Measurements from ENCODE around the gene BAD. TPM values are rescaled to one million over a fixed set of nuclear protein-coding genes. Genes with fewer than 3 reads are reported as not detected.

The BAD gene
- total RNA-seq, 1 experiment from 2014 or later, result 67.4 TPM

GRCh38 chr11:64291752-64292459, 7.4 kb upstream of the BAD start:
- intact Hi-C loops (cut with micrococcal nuclease), result no loop called here
- Mint-ChIP-seq H3K36me3 (ENCODE audit: insufficient read depth, unreplicated experiment) (peaks cover 6% of the 10 kb centered on the region), H3K9me3 (ENCODE audit: unreplicated experiment) (no peaks in the 10 kb centered on the region), H3K27me3 (ENCODE audit: insufficient read depth, unreplicated experiment) (peaks cover 11% of the 10 kb centered on the region), H3K27ac (ENCODE audit: low read depth, unreplicated experiment) (no peak overlapping the region), H3K4me3 (ENCODE audit: unreplicated experiment) (no peak overlapping the region), H3K4me1 (ENCODE audit: insufficient read depth, unreplicated experiment) (peaks cover 11% of the 10 kb centered on the region)
- BruUV-seq (replicated peaks), result no TSS peak
- no peak for TF ChIP-seq CTCF (IDR thresholded peaks at IDR 0.05; ENCODE audit: unreplicated experiment)
- no peak for DNase-seq (ENCODE audit: unreplicated experiment)
- ChIA-PET POLR2A (no interaction called here), CTCF (interaction anchor here (0.6 to 1.9 kb wide), 3 partner anchors 9 to 63 kb away, joined by 3 to 14 read pairs (median 4); no protein-coding TSS in a partner anchor)

DNA sequence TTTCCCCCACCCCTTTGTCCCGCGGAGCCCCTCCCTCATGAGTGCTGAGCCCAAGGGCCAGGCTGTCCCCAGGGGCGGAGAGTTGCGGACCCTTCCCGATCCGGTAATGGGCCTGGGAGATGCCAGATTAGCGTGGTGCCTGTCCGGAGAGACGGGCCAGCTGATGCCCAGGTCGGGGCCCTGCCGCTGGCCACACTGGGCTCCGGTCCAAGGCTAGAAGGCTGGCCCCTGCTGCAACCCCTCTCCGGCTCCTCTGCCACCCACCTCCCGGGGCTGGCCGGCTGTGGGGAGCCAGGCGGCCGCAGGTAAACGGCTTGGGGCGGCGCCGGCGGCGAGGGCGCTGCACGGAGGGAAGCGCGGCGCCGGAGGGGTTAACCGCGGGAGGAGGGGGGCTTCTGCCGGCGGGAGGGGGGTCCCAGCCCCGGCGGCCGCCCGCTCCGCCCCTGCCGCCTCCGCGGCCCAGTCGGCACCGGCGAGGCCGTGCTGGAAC, 6.8 kb upstream of the BAD start, which contains the start of gene KCNK4:
TSS of gene KCNK4 (plus strand) at position 41 of the 490 bp plus-strand sequence. CDS start 1,717 bp downstream, outside the sequence.
- H3K4me1 Mint-ChIP-seq (ENCODE audit: insufficient read depth, unreplicated experiment), result peaks cover 14% of the 10 kb centered on the region
- H3K36me3 Mint-ChIP-seq (ENCODE audit: insufficient read depth, unreplicated experiment), result peaks cover 9% of the 10 kb centered on the region
- peaks cover 11% of the 10 kb centered on the region for H3K27me3 Mint-ChIP-seq (ENCODE audit: insufficient read depth, unreplicated experiment)
- intact Hi-C loops (cut with micrococcal nuclease), result no loop called here
- no TSS peak for BruUV-seq (replicated peaks)
- POLR2A ChIA-PET, result no interaction called here
- H3K27ac Mint-ChIP-seq (ENCODE audit: low read depth, unreplicated experiment), result no peak within 1 kb of the TSS
- CTCF ChIA-PET, result no interaction called here
- TF ChIP-seq CTCF (IDR thresholded peaks at IDR 0.05; ENCODE audit: unreplicated experiment), result no peak
- no peak within 1 kb of the TSS for H3K4me3 Mint-ChIP-seq (ENCODE audit: unreplicated experiment)
- no peaks in the 10 kb centered on the region for H3K9me3 Mint-ChIP-seq (ENCODE audit: unreplicated experiment)
- no peak for DNase-seq (ENCODE audit: unreplicated experiment)

GRCh38 chr11:64290352-64291261, 6.1 kb upstream of the BAD start:
- DNase-seq (ENCODE audit: unreplicated experiment), result no peak
- peaks cover 15% of the 10 kb centered on the region for H3K4me1 Mint-ChIP-seq (ENCODE audit: insufficient read depth, unreplicated experiment)
- TF ChIP-seq CTCF (IDR thresholded peaks at IDR 0.05; ENCODE audit: unreplicated experiment), result no peak
- peaks cover 13% of the 10 kb centered on the region for H3K36me3 Mint-ChIP-seq (ENCODE audit: insufficient read depth, unreplicated experiment)
- H3K4me3 Mint-ChIP-seq (ENCODE audit: unreplicated experiment), result no peak overlapping the region
- POLR2A ChIA-PET, result interaction anchor here (0.6 to 1.5 kb wide), 3 partner anchors 21 to 47 kb away, joined by 3 to 8 read pairs (median 4); partner anchors contain the start of gene PRDX5
- intact Hi-C loops (cut with micrococcal nuclease), result no loop called here
- peaks cover 11% of the 10 kb centered on the region for H3K27me3 Mint-ChIP-seq (ENCODE audit: insufficient read depth, unreplicated experiment)
- H3K9me3 Mint-ChIP-seq (ENCODE audit: unreplicated experiment), result no peaks in the 10 kb centered on the region
- H3K27ac Mint-ChIP-seq (ENCODE audit: low read depth, unreplicated experiment), result no peak overlapping the region
- no TSS peak for BruUV-seq (replicated peaks)
- CTCF ChIA-PET, result interaction anchor here (0.6 to 9.9 kb wide), 3 partner anchors 12 to 803 kb away, joined by 3 to 96 read pairs (median 4); partner anchors contain the start of gene CATSPERZ
